NCI-H526 (cell line): ENCODE data around the gene TAS2R20.

Experiments
- DNase-seq, 2 experiments: peaks; one replicate each; lab custom pipeline; 2025; lab: John Stamatoyannopoulos, UW

Gene TAS2R20

DNA sequence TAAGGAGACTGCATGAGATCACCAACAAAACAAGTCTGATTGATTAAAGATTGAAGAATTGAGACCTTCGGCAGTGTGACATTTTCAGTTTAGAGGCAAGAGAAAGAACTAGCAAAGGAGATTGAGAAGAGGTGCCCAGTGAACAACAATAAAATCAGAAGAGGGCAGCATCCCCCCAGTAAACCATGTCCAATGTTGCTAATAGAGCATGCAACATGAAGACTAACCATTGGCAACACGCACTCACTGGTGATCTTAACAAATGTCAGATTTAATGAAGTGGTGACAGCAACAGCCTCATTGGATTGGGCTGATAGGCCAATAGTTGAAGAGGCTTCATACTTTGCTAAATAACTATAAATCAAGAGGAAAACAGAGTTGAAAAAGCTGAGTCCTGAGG, 38.3 kb downstream of the TAS2R20 start:
- DNase-seq: peak in 1 of 2 experiments; percentile 44

DNA sequence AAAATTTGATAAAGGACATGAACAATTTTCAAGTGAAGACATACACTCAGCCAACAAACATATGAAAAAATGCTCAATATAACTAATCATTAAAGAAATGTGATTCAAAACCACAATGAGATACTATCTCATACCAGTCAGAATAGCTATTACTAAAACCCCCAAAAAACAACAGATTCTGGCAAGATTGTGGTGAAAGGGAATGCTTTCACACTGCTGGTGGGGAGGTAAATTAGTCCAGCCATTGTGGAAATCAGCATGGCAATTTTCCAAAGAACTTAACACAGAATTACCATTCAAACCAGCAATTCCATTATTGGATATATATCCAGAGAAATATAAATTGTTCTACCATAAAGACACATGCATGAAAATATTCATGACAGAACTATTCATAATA, 40.4 kb downstream of the TAS2R20 start:
- no peak for DNase-seq

DNA sequence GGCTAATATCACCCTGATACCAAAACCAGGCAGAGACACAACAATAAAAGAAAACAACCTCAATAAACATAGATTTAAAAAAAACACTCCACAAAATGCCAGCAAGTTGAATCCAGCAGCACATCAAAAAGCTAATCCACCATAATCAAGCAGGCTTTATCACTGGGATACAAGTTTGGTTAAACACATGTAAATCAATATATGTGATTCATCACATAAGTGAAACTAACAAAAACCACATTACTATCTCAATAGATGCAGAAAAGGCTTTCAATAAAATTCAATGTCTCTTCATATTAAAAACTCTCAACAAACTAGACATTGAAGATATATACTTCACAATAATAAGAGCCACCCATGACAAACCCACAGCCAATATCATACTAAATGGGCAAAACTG, 42.0 kb downstream of the TAS2R20 start:
- DNase-seq: no peak

DNA sequence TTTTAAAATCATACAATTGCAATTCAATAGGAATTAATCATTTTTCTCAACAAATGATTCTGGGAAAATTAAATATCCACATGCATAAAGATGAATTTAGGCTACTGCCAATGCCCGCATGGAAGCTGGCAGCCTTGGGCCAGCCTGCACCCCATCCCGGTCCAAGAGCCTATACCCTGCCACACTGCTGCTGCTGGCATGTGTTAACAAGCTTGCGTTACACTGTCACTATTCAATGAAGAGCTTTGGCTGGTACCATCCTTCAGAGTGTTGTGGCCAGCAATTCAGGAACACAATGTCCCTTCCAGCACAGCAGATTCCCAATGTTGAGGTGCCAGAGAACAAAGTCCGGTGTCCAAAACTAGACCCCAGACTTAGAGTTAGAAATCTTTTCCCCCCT, 45.5 kb downstream of the TAS2R20 start:
- peak in 1 of 2 experiments; percentile 5 for DNase-seq
